Gastrocnemius medialis (tissue), 4 donors: Measurements from ENCODE around the gene SUMO2. TPM values are rescaled to one million over a fixed set of nuclear protein-coding genes. Genes with fewer than 3 reads are reported as not detected.
A peak's percentile ranks its signal among the peaks of the same experiment; 100 is the strongest.
"Not testable (repeated sequence)": the region's sequence is repeated elsewhere in the genome, so short reads cannot be mapped to it uniquely, and the experiment has no call there.

Experiments
- ATAC-seq, 2 donors: fragments of 150-250 bp; one replicate each; pipeline ENCODE4 v1.9.1; 2016
- DNase-seq, 2 donors: peaks; one replicate each; pipeline ENCODE4 v3.0.0-alpha.2; 2019
- H3K27ac ChIP-seq, 4 donors: fragments of 200-600 bp; sonication (generic); 1 replicate in 1 of 4; 2 replicates in 3 of 4; pipeline ENCODE4 v1.5.1; 2016 to 2018; ENCODE audit warnings: mild to moderate bottlenecking in 2 of 4, moderate library complexity in 1 of 4
- H3K27me3 ChIP-seq, 3 donors: fragments of 200-600 bp; sonication (generic) in 2 of 3; 1 replicate in 1 of 3; 2 replicates in 2 of 3; pipeline versions ENCODE4 v1.5.1 to v1.6.0; 2016 to 2019; ENCODE audit warnings: mild to moderate bottlenecking in 1 of 3, moderate library complexity in 1 of 3
- H3K36me3 ChIP-seq, 2 donors: fragments of 200-600 bp; sonication (generic) in 1 of 2; one replicate each; pipeline ENCODE4 v1.5.1; 2017 to 2018
- H3K4me1 ChIP-seq, 2 donors: fragments of 200-600 bp; sonication (generic) in 1 of 2; one replicate each; pipeline ENCODE4 v1.5.1; 2016 to 2017; ENCODE audit warnings: mild to moderate bottlenecking in 2 of 2
- H3K4me3 ChIP-seq, 4 donors: fragments of 200-600 bp; sonication (generic) in 3 of 4; 1 replicate in 1 of 4; 2 replicates in 3 of 4; pipeline ENCODE4 v1.5.1; 2016 to 2019; ENCODE audit warnings: mild to moderate bottlenecking in 2 of 4
- H3K9me3 ChIP-seq, 3 donors: fragments of 200-600 bp; sonication (generic) in 2 of 3; 1 replicate in 1 of 3; 2 replicates in 2 of 3; pipeline ENCODE4 v1.5.1; 2016 to 2019
- POLR2A ChIP-seq, 2 donors: fragments of 450-650 bp; IDR thresholded peaks; one replicate each; pipeline ENCODE4 v1.6.1; 2017; ENCODE audit warnings: antibody characterized with exemption in 2 of 2, mild to moderate bottlenecking in 2 of 2, moderate library complexity in 2 of 2
- in situ Hi-C, 4 donors: fragments of 200-750 bp; cut with MboI; loops; one replicate each; pipeline versions ENCODE4 v1.15.0 to v1.8.0; 2017; ENCODE audit warnings: low sequenced_read_pairs in 4 of 4
- intact Hi-C: fragments of 100-400 bp; cut with DNase I; formaldehyde crosslinking; loops from one replicate; pipeline ENCODE4 v1.15.1; 2023; ENCODE audit warnings: low total_unique reads
- total RNA-seq, 4 donors: library from RNA; depleted of rRNA; stranded (reverse); fragments of >200 nt; gene quantifications; one replicate each; pipeline versions ENCODE4 v1.1.0 to v1.2.3, GENCODE V29; 2016
- TF ChIP-seq, protein P1 (sequence below), 5 experiments: fragments of 450-650 bp in 3 of 5; fragments of 200-600 bp in 2 of 5; sonication (generic) in 2 of 5; IDR thresholded peaks in 4 of 5; conservative IDR thresholded peaks in 1 of 5; 1 replicate in 4 of 5; 2 replicates in 1 of 5; pipeline ENCODE4 v1.5.1; 2016 to 2019; ENCODE audit warnings: antibody characterized with exemption in 5 of 5, mild to moderate bottlenecking in 3 of 5, moderate library complexity in 3 of 5

SUMO2 gene
- total RNA-seq, 4 donors from 2014 or later: 36.7 to 45.1 (median 43.3) TPM

DNA sequence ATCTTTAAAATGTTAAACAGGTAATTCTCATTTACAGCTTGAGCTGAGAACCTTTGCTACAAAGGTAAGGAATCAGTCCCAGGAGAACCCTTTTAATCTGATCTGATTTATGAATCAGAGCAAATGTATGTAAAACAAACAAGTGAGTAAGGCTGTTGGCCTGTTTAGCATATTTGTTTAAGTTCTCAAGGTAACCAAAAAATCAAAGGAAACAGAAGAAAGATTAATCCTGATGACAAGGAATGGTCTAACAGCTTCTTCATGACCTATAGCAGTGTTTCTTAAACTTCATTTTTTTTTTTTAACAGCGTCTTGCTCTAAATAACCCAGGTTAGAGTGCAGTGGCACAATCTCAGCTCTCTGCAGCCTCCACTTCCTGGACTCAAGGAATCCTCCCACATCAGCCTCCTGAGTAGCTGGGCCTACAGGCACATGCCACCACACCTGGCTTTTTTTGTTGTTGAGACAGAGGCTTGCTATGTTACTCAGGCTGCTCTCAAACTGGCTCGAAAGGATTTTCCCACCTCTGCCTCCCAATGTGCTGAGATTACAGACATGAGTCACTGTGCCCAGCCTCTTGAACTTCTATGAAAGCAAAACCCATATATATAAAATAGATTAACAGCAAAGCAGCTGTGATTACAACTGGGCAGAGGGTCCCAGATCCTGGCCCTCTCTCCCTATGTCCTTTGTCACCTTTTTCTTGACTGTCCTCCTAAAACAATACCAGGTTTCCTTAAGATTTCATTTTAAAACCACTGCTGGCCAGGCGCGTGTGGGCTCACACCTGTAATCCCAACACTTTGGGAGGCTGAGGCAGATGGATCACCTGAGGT lies 23.3 kb downstream of the SUMO2 start:
- no peaks in the 10 kb centered on the region for H3K36me3 ChIP-seq
- in situ Hi-C loops (no loop called here), intact Hi-C loops (no loop called here)
- peaks cover 9 to 13% of the 10 kb centered on the region in 2 donors for H3K4me1 ChIP-seq
- no peaks in the 10 kb centered on the region for H3K9me3 ChIP-seq
- peak overlapping the region in 1 of 4 donors; percentile 13 for H3K27ac ChIP-seq
- H3K27me3 ChIP-seq: no peaks in the 10 kb centered on the region
- TF ChIP-seq, protein P1, sequence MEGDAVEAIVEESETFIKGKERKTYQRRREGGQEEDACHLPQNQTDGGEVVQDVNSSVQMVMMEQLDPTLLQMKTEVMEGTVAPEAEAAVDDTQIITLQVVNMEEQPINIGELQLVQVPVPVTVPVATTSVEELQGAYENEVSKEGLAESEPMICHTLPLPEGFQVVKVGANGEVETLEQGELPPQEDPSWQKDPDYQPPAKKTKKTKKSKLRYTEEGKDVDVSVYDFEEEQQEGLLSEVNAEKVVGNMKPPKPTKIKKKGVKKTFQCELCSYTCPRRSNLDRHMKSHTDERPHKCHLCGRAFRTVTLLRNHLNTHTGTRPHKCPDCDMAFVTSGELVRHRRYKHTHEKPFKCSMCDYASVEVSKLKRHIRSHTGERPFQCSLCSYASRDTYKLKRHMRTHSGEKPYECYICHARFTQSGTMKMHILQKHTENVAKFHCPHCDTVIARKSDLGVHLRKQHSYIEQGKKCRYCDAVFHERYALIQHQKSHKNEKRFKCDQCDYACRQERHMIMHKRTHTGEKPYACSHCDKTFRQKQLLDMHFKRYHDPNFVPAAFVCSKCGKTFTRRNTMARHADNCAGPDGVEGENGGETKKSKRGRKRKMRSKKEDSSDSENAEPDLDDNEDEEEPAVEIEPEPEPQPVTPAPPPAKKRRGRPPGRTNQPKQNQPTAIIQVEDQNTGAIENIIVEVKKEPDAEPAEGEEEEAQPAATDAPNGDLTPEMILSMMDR (IDR thresholded peaks at IDR 0.05 in 4 of 5, conservative IDR thresholded peaks at IDR 0.05 in 1 of 5): no peak
- TF ChIP-seq POLR2A (IDR thresholded peaks at IDR 0.05): no peak
- no peak for ATAC-seq
- DNase-seq: no peak
- H3K4me3 ChIP-seq: no peak overlapping the region

DNA sequence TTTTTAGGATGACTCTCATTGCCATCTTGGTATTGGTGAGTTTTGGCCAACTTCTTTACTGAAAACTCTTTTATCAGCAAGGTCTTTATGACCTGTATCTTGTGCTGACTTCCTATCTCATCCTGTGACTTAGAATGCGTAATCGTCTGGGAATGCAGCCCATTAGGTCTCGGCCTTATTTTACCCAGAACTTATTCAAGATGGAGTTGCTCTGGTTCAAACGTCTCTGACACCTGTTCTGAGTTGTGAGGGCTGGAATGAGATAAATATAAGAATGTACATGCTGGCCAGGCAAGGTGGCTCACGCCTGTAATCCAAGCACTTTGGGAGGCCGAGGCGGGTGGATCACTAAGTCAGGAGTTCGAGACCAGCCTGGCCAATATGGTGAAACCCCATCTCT lies 24.3 kb downstream of the SUMO2 start:
- H3K36me3 ChIP-seq, ATAC-seq, in situ Hi-C loops, H3K27me3 ChIP-seq, H3K9me3 ChIP-seq, H3K4me3 ChIP-seq, intact Hi-C loops, DNase-seq, H3K27ac ChIP-seq: not testable (repeated sequence)
- H3K4me1 ChIP-seq: peaks cover 12 to 13% of the 10 kb centered on the region in 2 donors

DNA sequence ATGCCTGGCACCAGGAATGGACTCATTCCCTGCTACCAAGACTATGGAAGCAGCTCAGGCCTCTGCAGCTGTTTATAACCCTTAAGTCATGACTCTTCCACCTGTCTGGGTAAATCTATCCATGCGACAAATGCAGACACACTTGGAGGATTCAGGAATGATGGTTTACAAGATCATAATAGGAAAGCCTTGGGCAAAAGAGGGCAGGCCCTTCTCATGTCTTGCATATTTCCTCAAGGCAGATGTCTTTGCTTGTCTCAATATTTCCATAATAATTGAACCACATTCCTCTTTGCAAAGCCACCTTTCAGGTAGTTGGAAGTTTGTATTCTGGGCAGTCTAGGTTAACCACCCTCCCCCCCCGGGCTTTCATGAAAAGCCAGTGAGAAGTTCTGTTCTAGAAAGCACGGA lies 27.6 kb downstream of the SUMO2 start:
- Histone ChIP-seq H3K27ac (peak overlapping the region; percentile 70 to 89 (median 83)), H3K27me3 (no peaks in the 10 kb centered on the region), H3K4me3 (peak overlapping the region in 3 of 4 donors; percentile 14 to 65 (median 46)), H3K36me3 (no peaks in the 10 kb centered on the region), H3K4me1 (peaks cover 19 to 26% of the 10 kb centered on the region in 2 donors), H3K9me3 (no peaks in the 10 kb centered on the region)
- TF ChIP-seq, protein P1 (IDR thresholded peaks at IDR 0.05 in 4 of 5, conservative IDR thresholded peaks at IDR 0.05 in 1 of 5): no peak
- TF ChIP-seq POLR2A (IDR thresholded peaks at IDR 0.05): no peak
- intact Hi-C loops: loop anchor here (2.0 kb wide), 1 partner anchor 24 kb away; the partner anchor contains the start of gene NT5C
- peak; percentile 24 to 68 for ATAC-seq
- peak in 1 of 2 donors; percentile 45 for DNase-seq
- in situ Hi-C loops: no loop called here

DNA sequence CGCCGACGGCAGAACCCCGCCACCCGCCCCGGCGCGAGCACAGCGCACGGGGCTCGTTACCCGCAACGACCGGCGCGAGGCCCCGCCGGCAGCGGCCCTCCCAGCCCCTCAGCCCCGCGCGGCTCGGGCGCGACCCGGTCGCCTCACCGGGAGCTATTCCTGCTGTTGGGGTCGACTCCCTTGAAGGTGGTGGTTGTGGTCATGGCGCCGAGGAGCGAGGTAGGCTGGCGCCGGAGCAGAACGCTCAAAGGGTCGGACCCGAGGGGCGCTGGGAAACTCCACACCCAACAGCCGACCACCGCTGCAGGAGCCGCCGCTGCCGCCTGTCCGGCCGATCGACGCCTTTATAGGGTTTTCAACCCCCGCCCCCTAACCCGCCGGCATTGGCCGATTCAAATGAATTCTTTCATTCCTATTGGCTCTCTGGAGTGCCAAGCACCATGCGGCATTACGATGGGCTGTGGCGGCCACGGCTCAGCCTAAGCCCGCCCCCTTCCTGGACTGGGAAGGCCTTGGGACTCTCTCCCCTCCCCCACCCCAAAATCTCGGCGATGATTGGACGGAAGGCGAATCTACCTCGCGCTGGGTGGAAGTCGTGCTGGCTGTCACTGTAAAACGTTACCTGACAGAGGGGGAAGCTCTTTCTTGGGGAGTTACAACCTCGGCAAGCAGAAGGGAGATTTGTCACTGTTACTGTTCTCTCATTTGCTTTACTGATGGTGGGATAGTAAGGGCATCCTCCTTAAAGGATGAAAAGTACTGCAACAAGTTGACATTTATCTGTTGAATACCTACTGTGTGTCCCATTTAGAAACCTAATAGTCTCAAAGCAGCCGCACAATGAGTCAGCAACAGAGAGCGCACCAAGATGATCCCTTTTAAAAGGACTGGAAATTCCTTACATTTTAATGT lies 28.3 kb downstream of the SUMO2 start, which contains the start of gene JPT1:
JPT1 (minus strand) TSS at position 318 of the 912 bp plus-strand sequence; CDS start at position 203, 115 bp downstream.
- H3K27ac ChIP-seq: peak within 1 kb of the TSS; percentile 70 to 89 (median 83)
- ATAC-seq (peak; percentile 95 to 99), DNase-seq (peak; percentile 99)
- H3K4me1 ChIP-seq: peaks cover 19 to 21% of the 10 kb centered on the region in 2 donors
- in situ Hi-C loops: no loop called here
- intact Hi-C loops: loop anchor here (2.0 kb wide), 1 partner anchor 24 kb away; the partner anchor contains the start of gene NT5C
- no peaks in the 10 kb centered on the region for H3K27me3 ChIP-seq
- no peaks in the 10 kb centered on the region for H3K36me3 ChIP-seq
- peak within 1 kb of the TSS; percentile 65 to 83 (median 74) for H3K4me3 ChIP-seq
- TF ChIP-seq, protein P1 (IDR thresholded peaks at IDR 0.05 in 4 of 5, conservative IDR thresholded peaks at IDR 0.05 in 1 of 5): peak in 2 of 5 experiments; percentile 13 to 22
- peak; percentile 98 to 100 for TF ChIP-seq POLR2A (IDR thresholded peaks at IDR 0.05)
- H3K9me3 ChIP-seq: no peaks in the 10 kb centered on the region
